ENCODE results near the gene GPR179.

DNA sequence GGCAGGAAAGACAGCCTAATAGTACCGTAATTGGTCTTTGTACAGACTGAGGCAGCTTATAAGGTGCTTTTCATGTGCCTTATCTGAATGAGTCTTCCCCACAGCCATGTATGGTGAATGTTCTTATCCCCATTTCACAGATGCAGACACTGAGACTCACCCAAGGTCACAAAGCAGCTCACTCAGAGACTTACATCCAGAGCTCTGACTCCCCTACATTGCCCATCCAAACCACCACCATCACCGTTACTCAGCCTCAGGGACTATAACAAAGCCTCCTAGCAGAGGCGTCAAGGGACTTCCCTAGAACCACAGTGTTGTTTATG is 627 bp upstream of the GPR179 start:
- no peak for TF ChIP-seq CTCF (IDR thresholded peaks at IDR 0.05)
- TF ChIP-seq POLR2A (IDR thresholded peaks at IDR 0.05): no peak

Measured in uterus (tissue), 2 donors.